ENCODE data around the gene CMTM8.

Gene CMTM8

DNA sequence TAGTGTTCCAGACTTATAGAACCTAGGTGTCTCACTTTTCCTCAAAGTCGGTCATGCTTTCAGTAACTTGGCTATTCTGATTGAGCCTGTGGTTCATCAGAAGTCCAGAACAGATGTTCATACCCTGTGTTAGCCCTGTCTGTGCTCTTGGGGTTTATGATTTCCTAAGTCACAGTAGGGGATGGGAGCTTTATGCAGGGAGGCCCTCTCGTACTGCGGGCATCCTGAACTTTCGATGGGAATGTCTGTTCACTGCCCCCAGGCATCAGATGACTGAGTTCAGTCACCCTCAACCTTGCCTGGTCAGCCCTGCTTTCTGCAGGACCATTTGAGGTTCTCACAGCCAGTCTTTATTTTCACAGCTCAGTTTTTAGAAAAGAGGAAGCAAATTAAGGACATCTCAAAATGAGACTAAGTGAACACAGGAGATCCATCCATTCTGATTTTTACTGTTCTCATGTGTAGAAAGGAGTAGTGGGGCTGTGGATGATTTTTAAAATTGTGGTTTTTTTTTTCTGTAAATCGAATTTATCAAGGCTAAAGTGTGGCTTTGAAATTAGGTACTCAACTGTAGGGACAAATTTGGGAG lies 71.3 kb downstream of the CMTM8 start:
- DNase-seq (ENCODE audit: low spot score): no peak

DNA sequence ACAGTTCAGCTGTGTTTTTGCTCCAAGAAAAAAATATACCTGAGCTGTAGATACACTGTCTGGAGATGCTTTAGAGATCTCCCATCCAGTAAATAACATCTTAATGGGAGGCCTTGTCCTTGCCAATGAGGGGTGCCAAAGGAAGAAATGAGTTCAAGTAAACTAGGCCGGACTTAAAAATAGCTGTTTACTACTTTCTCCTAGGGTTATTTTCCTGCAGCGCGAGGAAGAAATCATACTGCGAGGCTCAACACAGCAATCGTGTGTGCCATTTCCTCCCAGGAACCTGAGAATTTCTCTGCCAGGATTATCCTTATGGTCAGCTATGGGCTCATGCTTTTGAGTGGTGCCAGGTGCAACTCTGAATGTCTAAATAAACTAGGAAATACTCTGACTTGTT lies 71.9 kb downstream of the CMTM8 start:
- DNase-seq (ENCODE audit: low spot score): no peak

DNA sequence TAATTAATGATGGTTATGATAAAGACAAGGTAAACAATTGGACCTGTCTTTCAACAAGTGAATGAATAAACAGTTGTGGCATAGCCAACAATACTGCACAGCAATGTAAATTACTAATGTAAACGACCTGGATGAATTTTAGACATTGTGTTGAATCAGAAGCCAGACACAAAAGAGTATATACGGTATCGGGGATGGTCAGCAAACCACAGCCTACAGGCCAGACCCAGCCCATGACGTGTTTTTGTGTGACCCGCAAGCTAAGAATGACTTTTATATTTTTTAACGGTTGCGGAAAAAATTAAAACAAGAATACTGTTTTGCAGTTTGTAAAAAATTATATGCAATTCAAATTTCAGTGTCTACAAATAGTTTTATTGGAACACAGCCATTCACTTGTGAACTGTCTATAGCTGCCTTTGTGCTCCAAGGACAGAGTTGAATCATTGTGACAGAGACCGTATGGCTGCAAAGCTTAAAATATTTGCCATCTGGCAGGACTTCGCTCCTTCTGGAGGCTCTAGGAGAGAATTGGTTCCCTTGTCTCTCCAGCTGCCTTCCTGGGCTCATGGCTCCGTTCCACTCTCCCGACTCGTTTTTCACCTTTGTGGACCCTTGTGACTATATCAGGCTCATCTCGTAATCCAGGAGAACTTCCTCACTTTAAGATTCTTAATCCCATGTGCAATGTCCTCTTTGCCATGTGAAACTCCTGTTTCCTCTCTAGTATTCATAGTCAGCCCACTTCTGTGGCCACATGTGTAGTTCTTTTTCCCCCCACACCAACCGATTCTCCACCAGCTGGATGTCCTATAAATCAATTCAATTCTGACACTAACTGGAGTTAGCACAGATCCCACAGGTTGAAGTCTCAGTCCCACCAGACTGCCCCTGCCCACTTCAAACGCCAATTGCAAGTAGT lies 72.7 kb downstream of the CMTM8 start:
- DNase-seq (ENCODE audit: low spot score): no peak

DNA sequence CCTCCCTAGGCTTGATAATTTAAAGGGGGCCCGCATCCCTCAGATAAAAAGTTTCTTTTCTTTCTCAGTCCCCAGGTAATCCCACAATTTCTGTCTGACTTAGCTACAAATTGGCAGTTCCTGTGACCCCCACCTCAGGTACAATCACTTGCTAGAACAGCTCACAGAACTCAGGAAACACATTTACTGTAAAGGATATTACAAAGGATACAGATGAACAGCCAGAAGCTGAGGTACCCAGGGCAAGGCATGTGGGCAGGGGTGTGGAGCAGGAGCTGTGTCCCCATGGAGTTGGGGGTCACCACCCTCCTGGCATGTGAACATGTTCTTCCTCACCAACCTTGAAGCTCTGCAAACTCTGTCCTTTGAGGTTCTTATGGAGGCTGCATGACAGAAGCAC lies 73.8 kb downstream of the CMTM8 start:
- no peak for DNase-seq (ENCODE audit: low spot score)

DNA sequence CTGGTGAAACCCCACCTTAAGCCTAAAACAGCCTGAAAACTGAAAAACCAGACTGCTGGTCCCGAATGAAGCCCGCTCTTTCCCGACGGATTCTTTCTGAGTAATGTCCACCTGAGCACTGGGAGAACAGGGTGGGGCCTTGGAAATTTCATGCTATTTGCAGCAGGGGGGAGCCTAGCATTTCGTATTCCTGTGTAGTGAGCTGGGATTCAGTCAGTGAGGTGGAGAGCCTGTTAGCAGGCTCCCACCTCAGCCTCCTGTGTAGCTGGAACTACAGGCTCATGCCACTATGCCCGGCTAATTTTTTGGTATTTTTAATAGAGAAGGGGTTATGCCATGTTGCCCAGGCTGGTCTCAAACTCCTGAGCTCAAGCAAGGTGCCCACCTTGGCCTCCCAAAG lies 74.7 kb downstream of the CMTM8 start:
- DNase-seq (ENCODE audit: low spot score): no peak

DNA sequence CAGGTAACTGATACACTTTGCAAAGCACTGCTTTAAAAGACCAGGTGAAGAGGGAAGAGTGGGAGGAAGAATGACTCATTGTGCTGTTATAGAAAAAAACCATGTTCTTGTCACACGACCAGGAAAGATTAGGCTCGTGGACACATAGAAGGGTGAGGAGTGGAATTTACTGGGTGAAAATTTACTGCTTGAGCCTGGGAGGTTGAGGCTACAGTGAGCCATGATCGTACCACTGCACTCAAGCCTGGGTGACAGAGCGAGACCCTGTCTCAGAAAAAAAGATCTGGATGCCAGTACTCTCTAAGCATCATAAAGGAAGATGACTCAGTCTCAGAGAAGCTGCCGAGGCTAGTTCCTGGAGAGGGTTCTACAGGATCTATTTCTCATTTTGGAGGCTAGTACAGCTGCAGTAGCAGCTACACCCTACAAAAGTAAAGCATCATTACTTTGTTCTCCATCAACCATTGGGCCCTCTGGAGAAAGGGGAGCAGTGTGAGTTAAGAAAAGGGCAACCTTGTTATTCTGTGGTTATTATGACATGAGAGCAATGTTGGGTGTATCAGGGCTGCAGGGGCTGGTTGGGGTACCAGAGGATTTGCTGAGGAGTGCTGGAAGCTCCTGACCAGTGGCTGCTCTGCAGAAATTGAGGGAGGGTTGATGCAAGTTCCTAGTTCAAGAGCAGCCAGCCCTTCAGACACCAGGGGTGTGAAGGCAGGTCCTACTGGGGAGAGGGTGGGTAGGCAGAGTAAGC lies 75.4 kb downstream of the CMTM8 start:
- no peak for DNase-seq (ENCODE audit: low spot score)

DNA sequence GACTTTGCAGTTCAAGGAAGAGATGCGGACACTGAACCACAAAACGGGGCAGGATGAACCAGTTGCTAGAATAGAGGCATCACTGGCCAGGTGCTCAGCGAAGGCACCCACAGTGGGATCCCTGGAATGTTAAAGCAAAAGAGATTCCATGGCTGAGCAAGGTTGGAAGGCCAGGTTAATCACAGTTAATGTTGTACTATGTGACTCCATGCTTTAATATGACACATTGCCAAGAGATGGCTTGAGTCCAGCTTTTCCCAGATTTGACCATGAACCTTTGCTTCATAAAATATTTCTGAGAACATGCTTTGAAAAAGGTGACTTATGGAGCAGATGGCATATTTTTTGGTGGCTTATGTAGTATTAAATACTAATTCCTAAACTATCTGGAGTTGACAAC lies 77.0 kb downstream of the CMTM8 start:
- DNase-seq (ENCODE audit: low spot score): no peak

DNA sequence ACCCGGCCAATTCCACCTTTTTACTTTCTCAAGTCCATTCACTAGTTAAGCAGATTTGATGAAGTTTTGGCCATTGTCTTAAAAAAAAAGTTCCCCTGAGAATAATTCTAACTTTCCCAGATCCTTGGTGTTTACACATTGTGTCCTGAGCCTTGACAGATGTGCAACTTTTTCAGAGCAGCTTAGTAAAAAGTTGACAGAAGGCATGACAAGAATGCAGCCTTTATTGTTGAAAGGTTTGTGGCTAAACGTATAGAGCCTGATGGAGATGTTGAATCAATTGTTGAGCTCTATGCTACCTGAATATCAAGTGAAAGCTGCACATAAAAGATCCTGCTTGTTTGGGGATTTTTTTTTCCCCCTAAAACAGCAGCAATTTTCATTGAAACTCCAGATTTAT lies 77.8 kb downstream of the CMTM8 start:
- DNase-seq (ENCODE audit: low spot score): no peak

DNA sequence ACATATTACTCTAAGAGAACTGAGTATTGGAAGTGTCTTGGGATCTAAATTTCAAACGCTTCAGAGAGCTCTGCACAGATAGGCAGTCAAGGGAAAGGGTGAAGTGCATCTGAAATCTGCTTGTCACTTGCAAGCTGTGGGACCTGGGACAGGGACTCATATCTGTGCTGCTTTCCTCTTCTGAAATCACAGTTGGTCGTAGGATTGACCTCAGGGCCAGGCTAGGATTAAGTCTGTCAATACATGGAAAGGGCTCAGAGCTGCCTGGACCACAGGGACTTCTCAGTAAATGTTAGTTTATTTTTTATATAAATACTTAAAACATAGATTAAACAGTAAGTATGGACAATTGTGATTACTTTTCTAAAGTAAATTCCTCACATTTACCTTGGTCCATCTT lies 78.5 kb downstream of the CMTM8 start:
- DNase-seq (ENCODE audit: low spot score): no peak

DNA sequence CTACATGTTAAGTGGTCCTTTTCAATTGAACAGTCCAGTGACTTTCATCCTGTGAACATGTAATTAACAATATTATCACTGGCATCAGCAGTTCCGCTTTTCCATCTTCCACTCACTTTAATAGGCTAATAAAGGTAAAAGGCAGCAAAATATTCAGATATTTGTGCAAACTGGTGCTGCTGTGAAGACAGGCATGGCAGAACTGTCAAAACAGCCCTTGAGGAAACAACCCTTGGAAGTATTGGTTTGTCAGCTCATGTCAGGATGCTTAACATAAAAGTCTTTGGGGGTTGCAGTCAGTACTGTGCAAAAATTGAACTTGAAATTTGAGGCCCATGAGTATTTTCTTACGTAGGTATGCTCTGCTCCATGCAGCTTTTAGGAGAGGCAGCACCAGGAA lies 81.1 kb downstream of the CMTM8 start:
- DNase-seq (ENCODE audit: low spot score): no peak

DNA sequence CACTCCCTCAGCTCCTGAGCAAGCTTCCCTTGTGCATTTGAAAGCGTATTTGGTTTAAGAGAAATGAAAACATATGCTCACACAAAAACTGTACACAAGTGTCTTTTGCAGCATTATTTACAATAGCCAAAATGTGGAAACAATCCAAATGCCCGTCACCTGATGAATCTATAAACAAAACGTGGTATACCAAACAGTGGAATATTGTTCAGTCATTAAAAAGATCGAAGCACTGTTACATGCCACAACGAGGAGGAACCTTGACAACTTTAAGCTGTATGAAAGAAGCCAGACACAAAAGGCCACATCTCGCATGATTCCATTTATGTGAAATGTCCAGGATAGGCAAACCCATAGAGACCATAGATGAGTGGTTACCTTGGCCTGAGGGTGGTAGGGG lies 81.6 kb downstream of the CMTM8 start:
- no peak for DNase-seq (ENCODE audit: low spot score)

DNA sequence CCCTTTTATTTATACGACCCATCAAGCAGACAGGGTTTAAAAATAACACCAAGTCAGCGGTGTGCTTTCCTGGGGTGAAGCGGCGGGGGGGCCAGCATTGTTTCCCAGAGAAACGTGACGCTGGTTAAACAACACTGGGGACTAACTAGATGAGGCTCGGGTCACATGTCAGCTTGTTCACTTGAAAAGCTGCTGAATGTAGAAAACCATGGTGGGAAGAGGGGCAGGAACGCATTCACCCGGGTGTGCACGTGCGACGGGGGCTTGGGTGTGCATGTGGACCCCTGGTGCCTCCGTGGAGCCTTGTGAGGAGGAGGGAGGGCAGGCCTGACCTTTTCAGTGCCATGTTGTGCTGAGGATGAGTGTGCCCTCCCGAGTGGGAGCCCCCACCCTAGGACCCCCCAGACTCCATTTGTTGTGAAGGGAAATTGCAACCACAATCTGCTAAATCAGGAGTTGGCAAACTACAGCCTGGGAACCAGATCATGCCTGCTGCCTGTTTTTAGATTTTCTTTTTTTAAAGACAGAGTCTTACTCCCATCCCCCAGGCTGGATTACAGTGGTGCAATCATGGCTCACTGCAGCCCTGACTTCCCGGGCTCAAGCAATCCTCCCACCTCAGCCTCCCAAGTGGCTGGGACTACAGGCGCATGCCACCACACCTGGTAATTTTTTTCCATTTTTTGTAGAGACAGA lies 82.8 kb downstream of the CMTM8 start:
- no peak for DNase-seq (ENCODE audit: low spot score)

DNA sequence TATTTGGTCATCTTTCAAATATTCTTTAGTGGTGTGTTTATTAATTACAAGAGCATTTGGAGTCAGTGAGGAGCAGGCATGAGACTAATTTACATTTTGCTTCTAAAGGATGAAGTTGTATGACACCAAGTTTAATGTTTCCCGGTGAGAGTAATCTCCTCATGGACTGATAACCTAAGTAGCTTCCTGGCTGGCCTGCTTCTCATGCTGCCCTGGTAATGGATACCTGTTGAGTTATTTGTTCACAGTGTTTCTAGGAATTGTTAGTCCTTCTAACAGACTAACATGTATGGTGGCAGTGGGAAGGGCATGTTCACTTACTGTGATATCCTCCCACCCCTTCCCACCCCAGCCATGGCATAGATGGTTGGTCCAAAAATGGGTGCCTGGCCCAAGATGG lies 83.8 kb downstream of the CMTM8 start:
- no peak for DNase-seq (ENCODE audit: low spot score)

DNA sequence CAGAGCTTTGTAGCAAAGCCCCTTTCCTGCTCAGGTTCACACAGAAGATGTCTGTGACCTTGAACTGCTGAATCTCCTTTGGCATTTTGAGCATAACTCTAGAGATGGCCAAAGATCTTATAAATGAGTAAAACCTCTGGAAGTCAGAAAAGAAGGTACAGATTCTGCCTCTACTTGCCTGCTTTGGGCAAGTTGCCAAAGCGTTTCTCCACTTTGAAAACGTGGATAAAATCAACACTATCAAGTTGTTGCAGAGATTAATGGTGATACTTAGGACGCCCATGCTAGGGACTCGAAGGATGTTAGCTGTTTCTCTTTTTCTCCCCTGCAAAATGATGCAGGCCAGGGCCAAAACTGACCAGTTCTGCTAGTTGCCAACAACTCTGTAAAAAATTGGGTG lies 85.1 kb downstream of the CMTM8 start:
- no peak for DNase-seq (ENCODE audit: low spot score)

DNA sequence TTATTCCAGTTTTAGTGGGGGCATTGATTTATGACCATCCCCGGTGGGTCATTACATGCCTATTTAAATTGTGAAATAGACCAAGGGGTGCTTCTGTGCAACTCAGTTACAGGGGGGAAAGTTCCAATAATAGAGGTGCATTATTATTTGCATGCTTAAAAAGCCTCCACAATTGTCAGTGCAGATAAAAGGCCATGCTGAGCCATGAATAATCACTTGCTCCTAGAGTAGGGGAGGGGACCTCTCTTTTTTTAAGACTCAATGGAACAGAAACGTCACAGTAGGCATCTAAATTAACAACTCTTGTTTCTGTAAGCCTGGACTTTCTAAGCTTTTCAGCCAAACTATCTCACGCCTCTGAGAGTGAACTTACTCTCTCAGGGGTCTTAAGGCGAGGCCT lies 86.7 kb downstream of the CMTM8 start:
- no peak for DNase-seq (ENCODE audit: low spot score)

DNA sequence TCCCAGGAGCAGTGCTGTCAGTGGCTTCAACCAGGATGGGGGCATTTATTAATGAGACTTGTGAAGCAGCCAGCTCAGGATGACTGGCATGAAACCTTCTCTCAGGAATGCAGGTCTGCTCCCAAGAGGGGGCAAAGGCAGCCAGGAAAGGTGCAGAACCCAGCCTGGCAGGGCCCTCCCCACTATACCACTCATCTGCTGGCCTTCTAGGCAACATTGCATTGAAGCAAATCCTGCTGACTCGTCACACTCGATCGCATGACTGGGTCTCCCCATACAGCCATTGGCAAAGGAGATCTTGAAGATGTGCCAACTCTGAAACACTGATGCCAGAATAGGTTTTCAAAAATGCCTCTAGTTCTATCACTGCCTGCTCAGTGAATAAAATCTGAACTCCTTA lies 87.4 kb downstream of the CMTM8 start:
- no peak for DNase-seq (ENCODE audit: low spot score)

DNA sequence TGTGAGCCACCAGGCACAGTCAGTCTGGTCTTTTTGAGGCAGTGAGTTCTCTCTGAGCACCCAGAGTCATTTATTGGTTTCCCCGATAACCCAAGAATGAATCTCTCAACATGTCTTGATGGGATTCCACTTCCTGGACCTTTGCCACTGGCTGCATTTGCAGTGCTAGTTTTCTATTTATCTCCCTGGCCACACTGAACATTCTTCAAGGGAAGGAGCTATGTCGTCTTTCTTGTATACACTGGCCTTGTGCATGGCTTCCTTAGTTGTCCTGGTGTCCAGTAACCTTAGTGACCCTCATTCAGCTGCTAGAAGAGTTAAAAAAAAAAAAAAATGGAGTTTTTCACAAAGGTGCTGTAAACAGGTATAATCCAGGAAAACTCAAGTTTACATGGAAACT lies 88.3 kb downstream of the CMTM8 start:
- no peak for DNase-seq (ENCODE audit: low spot score)

DNA sequence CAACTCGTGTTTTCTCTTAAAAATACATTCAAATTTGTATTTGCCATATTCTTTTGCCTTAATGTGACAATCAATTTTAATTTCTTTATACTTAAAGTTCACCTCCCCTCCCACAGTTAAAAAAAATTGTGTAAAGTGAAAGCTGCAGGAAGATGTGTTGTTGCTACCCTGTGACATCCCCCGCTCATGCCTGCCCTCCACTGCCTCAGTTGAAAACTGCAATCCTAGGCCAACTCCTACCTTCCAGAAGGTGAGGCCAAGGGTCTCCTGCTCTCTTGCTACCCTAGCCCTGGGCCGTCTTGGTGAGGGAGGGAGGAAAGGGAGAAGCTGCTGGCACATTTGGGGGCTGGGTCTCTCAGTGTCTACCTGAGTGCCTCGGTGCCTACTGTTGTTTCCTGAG lies 96.2 kb downstream of the CMTM8 start:
- DNase-seq (ENCODE audit: low spot score): no peak

DNA sequence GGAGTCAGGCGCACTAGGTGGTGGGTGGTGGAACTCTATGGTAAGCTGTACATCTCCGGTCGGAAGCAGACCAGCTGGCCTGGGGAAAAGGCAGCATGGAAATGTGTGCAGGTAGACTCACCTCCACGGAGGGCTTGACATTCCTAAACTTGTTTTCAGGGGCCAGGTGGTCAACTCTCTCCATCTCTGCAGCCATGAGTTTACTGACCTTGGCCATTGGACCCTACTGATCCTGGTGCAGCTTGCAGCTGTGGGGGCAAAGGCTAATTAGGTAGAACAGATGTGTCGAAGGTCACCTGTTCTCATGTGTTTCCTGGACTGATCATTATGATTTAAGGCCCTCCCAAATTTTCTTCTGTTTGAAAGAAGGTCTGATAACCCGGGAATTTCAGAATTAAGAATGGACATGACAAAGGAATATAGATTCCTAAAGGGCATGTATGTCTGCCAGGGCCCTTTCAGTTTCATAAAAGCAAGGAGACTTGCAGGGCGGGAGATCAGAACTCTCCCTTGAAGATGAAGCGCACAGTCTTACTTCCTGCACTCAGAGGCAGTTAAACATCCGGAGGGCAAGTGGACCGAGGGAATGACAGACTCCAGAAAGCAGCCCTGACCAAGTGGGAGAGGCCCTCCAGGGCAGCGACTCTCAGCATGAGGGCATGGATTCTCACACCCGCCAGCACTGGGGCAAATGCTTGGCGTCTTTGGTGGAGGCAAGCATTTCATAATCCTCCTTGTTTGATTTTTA lies 97.1 kb downstream of the CMTM8 start:
- no peak for DNase-seq (ENCODE audit: low spot score)

DNA sequence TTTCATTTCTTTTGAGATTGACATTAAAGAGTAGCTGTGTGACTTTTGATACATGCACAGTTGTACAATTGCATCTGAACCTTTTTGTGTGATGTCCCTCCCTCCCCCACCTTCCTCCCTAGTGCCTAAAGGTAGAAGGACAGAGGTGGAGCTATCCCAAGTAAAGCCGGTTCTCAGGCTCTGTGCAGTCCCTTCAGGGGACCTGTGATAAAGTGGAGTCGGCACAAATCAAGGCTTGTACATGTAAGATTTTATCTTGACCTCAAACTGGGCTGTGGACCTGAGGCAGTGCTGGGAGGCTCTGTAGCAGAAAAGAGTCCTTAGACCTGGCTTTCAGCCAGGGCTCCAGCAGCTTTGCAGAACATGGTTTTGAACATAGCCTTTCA lies 97.6 kb downstream of the CMTM8 start:
- no peak for DNase-seq (ENCODE audit: low spot score)

DNA sequence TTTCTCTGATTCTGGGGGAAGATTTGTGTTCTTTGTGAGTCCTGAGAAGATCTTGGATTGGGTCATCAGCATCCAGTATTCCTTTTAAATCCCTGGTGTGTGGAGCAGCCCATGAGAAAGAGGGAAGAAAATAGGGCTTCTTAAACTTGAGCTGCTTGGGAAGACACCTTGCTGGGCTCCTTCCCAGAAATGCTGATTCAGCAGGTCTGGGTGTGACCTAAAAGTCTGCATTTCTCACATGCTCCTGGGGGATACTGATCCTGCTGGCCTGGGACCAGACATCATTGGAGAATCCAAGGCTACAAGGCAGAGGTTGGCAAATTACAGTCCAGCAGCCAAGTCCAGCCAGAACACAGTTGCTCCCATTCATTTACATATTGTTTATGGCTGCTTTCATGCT lies 99.0 kb downstream of the CMTM8 start:
- DNase-seq (ENCODE audit: low spot score): no peak

DNA sequence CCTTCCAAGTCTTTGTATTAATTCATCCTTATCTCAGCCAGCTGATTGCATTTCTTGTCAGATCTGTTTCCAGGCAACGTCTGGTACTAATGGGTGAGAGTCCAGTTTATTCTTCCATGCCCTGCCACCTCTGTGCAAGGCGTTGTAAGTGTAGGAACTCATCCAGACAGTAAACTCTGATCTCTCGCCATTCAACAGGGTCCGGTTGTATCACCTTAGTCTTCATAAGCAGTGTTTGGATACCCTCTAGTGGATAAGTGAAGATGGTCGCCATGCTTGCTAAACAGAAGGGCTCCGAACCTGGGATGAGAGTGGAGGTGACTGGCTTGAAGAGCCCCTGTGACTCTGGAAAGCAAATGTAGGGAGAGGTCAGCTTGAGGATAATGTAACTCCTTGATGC lies 101.6 kb downstream of the CMTM8 start:
- peak; percentile 31 for DNase-seq (ENCODE audit: low spot score)
